Measurements from ENCODE around the gene INHBE.

Gene INHBE

GRCh38 chr12:57430112-57430930, 24.8 kb upstream of the INHBE start:
- Histone ChIP-seq H3K27ac (ENCODE audit: extremely low read depth, low read depth, low read length) (peak overlapping the region; percentile 88), H3K4me3 (ENCODE audit: low read depth, low read length) (peak overlapping the region; percentile 47), H3K9me3 (ENCODE audit: control insufficient read depth, insufficient read depth, low read depth, low read length) (no peaks in the 10 kb centered on the region), H3K36me3 (ENCODE audit: control insufficient read depth in 2 of 2, insufficient read depth in 1 of 2, low read length in 2 of 2) (peaks cover 2 to 8% of the 10 kb centered on the region in 2 experiments; a peak in 2 of 3 replicates), H3K4me1 (ENCODE audit: control insufficient read depth, insufficient read depth, low read length) (no peaks in the 10 kb centered on the region; the same call in 1 of the 2 replicates)
- CTCF ChIA-PET: interaction anchor here (0.8 to 2.6 kb wide), 7 partner anchors 9 to 153 kb away, joined by 3 to 17 read pairs (median 4); partner anchors contain the start of genes GLI1 and INHBE
- POLR2A ChIA-PET: interaction anchor here (0.5 to 1.2 kb wide), 6 partner anchors 18 to 263 kb away, joined by 3 to 6 read pairs (median 4); partner anchors contain the start of gene SHMT2
- no peak for TF ChIP-seq ZNF221 (tag by site-specific recombination; IDR thresholded peaks at IDR 0.05; ENCODE audit: borderline replicate concordance)
- TF ChIP-seq CTCF (tag by site-specific recombination; IDR thresholded peaks at IDR 0.05): peak; percentile 29; the same call in 1 of the 2 replicates
- TF ChIP-seq SETDB1 (IDR thresholded peaks at IDR 0.05; ENCODE audit: insufficient read length, low read length): no peak
- no peak for TF ChIP-seq KLF16 (tag by site-specific recombination; IDR thresholded peaks at IDR 0.05)
- TF ChIP-seq BCL6B (tag by site-specific recombination; IDR thresholded peaks at IDR 0.05): no peak
- peak; percentile 67; the same call in 1 of the 2 replicates for TF ChIP-seq HOXC10 (CRISPR knock-in tag; IDR thresholded peaks at IDR 0.05)
- 0 out of 2 replicates have a peak, but pooled peaks have one; percentile 16 for TF ChIP-seq ZNF366 (tag by site-specific recombination; conservative IDR thresholded peaks at IDR 0.05)
- no peak for TF ChIP-seq SCRT1 (tag by site-specific recombination; IDR thresholded peaks at IDR 0.05; ENCODE audit: borderline replicate concordance)
- peak; percentile 22; the same call in 1 of the 2 replicates for TF ChIP-seq ZBTB20 (tag by site-specific recombination; IDR thresholded peaks at IDR 0.05)
- 0 out of 2 replicates have a peak, but pooled peaks have one; percentile 17 for TF ChIP-seq ZNF391 (tag by site-specific recombination; IDR thresholded peaks at IDR 0.05; ENCODE audit: borderline replicate concordance, low read depth)
- no peak for TF ChIP-seq ZFP37 (tag by site-specific recombination; IDR thresholded peaks at IDR 0.05)
- TF ChIP-seq ZBTB8A (tag by site-specific recombination; IDR thresholded peaks at IDR 0.05): peak; percentile 29
- TF ChIP-seq ZBTB17 (tag by site-specific recombination; IDR thresholded peaks at IDR 0.05): peak; percentile 1; the same call in 1 of the 2 replicates
- TF ChIP-seq, protein P1, sequence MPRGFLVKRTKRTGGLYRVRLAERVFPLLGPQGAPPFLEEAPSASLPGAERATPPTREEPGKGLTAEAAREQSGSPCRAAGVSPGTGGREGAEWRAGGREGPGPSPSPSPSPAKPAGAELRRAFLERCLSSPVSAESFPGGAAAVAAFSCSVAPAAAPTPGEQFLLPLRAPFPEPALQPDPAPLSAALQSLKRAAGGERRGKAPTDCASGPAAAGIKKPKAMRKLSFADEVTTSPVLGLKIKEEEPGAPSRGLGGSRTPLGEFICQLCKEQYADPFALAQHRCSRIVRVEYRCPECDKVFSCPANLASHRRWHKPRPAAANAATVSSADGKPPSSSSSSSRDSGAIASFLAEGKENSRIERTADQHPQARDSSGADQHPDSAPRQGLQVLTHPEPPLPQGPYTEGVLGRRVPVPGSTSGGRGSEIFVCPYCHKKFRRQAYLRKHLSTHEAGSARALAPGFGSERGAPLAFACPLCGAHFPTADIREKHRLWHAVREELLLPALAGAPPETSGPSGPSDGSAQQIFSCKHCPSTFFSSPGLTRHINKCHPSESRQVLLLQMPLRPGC (tag by site-specific recombination; IDR thresholded peaks at IDR 0.05): 0 out of 2 replicates have a peak, but pooled peaks have one; percentile 7
- TF ChIP-seq KLF8 (tag by site-specific recombination; IDR thresholded peaks at IDR 0.05): 0 out of 2 replicates have a peak, but pooled peaks have one; percentile 37
- no peak for TF ChIP-seq ZNF701 (tag by site-specific recombination; IDR thresholded peaks at IDR 0.05)
- 0 out of 2 replicates have a peak, but pooled peaks have one; percentile 38 for TF ChIP-seq ZXDB (tag by site-specific recombination; IDR thresholded peaks at IDR 0.05)
- TF ChIP-seq PRDM4 (tag by site-specific recombination; IDR thresholded peaks at IDR 0.05): peak; percentile 63; the same call in 1 of the 2 replicates

All from HEK293 (cell line).